HEK293 (cell line): ENCODE measurements around the gene ZNF302.

ENCODE experiments used
- CTCF ChIA-PET: fragments of 350-600 bp; formaldehyde crosslinking; extraction: SDS; loops from one replicate; lab custom pipeline; 2021; ENCODE audit warnings: antibody characterized with exemption; lab: Yijun Ruan, JAX
- POLR2A ChIA-PET: fragments of 300-600 bp; formaldehyde crosslinking; extraction: SDS; loops from one replicate; lab custom pipeline; 2020; ENCODE audit warnings: antibody characterized with exemption, inconsistent platforms; lab: Yijun Ruan, JAX
- H3K27ac ChIP-seq: fragments of 200-500 bp; sonication (Bioruptor generic); 2 replicates; pipeline ENCODE4 v1.5.1; 2014; ENCODE audit warnings: low read depth, low read length, control low read depth, inconsistent platforms; ENCODE audit errors: extremely low read depth
- H3K36me3 ChIP-seq, 2 experiments: fragments of 200-500 bp in 1 of 2; sonication (Bioruptor generic) in 1 of 2; 1 replicate in 1 of 2; 2 replicates in 1 of 2; pipeline ENCODE4 v1.5.1; 2014 to 2017; ENCODE audit warnings: inconsistent platforms in 2 of 2, low read length in 2 of 2; ENCODE audit not compliant: control insufficient read depth in 2 of 2, insufficient read depth in 1 of 2
- H3K4me1 ChIP-seq: fragments of 200-500 bp; sonication (Bioruptor generic); 2 replicates; pipeline ENCODE4 v1.5.1; 2014; ENCODE audit warnings: mild to moderate bottlenecking, low read length, inconsistent platforms; ENCODE audit not compliant: control insufficient read depth, insufficient read depth
- H3K4me3 ChIP-seq: 2 replicates; pipeline ENCODE4 v1.5.1; 2011; ENCODE audit warnings: low read depth, mild to moderate bottlenecking, control low read depth, low read length, moderate library complexity
- H3K9me3 ChIP-seq: fragments of 200-500 bp; sonication (Bioruptor generic); 2 replicates; pipeline ENCODE4 v1.5.1; 2014; ENCODE audit warnings: low read depth, low read length, inconsistent platforms; ENCODE audit not compliant: control insufficient read depth, insufficient read depth
- GLI2 ChIP-seq: fragments of 450-650 bp; formaldehyde crosslinking; IDR thresholded peaks from 2 replicates; pipeline ENCODE4; 2017; ENCODE audit warnings: missing biosample characterization, missing genetic modification characterization, low read depth, borderline replicate concordance
- HOXA7 ChIP-seq: sonication (generic); formaldehyde crosslinking; IDR thresholded peaks from 2 replicates; pipeline ENCODE4 v1.8.1; 2022; ENCODE audit warnings: missing genetic modification reagents, borderline replicate concordance
- INSM2 ChIP-seq: fragments of 450-650 bp; formaldehyde crosslinking; IDR thresholded peaks from 2 replicates; pipeline ENCODE4 v1.5.1; 2016; ENCODE audit warnings: missing biosample characterization, missing genetic modification characterization
- ZFHX2 ChIP-seq: fragments of 450-650 bp; formaldehyde crosslinking; conservative IDR thresholded peaks from 2 replicates; pipeline ENCODE4 v1.5.1; 2016; ENCODE audit warnings: missing biosample characterization, missing genetic modification characterization
- ZNF214 ChIP-seq: fragments of 450-650 bp; formaldehyde crosslinking; IDR thresholded peaks from 2 replicates; pipeline ENCODE4 v1.5.1; 2017; ENCODE audit warnings: missing biosample characterization, mild to moderate bottlenecking, missing genetic modification characterization, borderline replicate concordance
- ZNF391 ChIP-seq: fragments of 450-650 bp; formaldehyde crosslinking; IDR thresholded peaks from 2 replicates; pipeline ENCODE4 v1.5.1; 2016; ENCODE audit warnings: low read depth, missing biosample characterization, missing genetic modification characterization, borderline replicate concordance
- ZNF433 ChIP-seq: fragments of 450-650 bp; formaldehyde crosslinking; IDR thresholded peaks from 2 replicates; pipeline ENCODE4 v1.5.1; 2016; ENCODE audit warnings: missing biosample characterization, missing genetic modification characterization, low read depth
- ZNF549 ChIP-seq: fragments of 450-650 bp; IDR thresholded peaks from 2 replicates; pipeline ENCODE4 v1.5.1; 2018; ENCODE audit warnings: missing biosample characterization, missing genetic modification characterization, mild to moderate bottlenecking, inconsistent platforms, moderate library complexity
- ZNF629 ChIP-seq: fragments of 450-650 bp; formaldehyde crosslinking; IDR thresholded peaks from 2 replicates; pipeline ENCODE4 v1.5.1; 2017; ENCODE audit warnings: missing biosample characterization, missing genetic modification characterization
- ZNF777 ChIP-seq: fragments of 450-650 bp; formaldehyde crosslinking; IDR thresholded peaks from 2 replicates; pipeline ENCODE4 v1.5.1; 2017; ENCODE audit warnings: missing biosample characterization, missing genetic modification characterization, borderline replicate concordance
- TF ChIP-seq, protein P1 (sequence below): fragments of 450-650 bp; formaldehyde crosslinking; IDR thresholded peaks from 2 replicates; pipeline ENCODE4 v1.5.1; 2017; ENCODE audit warnings: missing biosample characterization, mild to moderate bottlenecking, missing genetic modification characterization, moderate library complexity
- TF ChIP-seq, protein P2 (sequence below): fragments of 450-650 bp; formaldehyde crosslinking; IDR thresholded peaks from 2 replicates; pipeline ENCODE4 v1.5.1; 2017; ENCODE audit warnings: missing biosample characterization, missing genetic modification characterization
- TF ChIP-seq, protein P3 (sequence below): fragments of 450-650 bp; formaldehyde crosslinking; IDR thresholded peaks from 2 replicates; pipeline ENCODE4 v1.5.1; 2016; ENCODE audit warnings: missing biosample characterization, missing genetic modification characterization
- TF ChIP-seq, protein P4 (sequence below): fragments of 450-650 bp; formaldehyde crosslinking; IDR thresholded peaks from 2 replicates; pipeline ENCODE4 v1.5.1; 2016; ENCODE audit warnings: missing biosample characterization, missing genetic modification characterization, borderline replicate concordance

Gene ZNF302

GRCh38 chr19:34666200-34666957 lies 11.1 kb upstream of the ZNF302 start (continued):
- TF ChIP-seq, protein P1, sequence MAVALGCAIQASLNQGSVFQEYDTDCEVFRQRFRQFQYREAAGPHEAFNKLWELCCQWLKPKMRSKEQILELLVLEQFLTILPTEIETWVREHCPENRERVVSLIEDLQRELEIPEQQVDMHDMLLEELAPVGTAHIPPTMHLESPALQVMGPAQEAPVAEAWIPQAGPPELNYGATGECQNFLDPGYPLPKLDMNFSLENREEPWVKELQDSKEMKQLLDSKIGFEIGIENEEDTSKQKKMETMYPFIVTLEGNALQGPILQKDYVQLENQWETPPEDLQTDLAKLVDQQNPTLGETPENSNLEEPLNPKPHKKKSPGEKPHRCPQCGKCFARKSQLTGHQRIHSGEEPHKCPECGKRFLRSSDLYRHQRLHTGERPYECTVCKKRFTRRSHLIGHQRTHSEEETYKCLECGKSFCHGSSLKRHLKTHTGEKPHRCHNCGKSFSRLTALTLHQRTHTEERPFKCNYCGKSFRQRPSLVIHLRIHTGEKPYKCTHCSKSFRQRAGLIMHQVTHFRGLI (tag by site-specific recombination) = no peak
- TF ChIP-seq ZNF391 = no peak
- TF ChIP-seq INSM2 (tag by site-specific recombination) = no peak
- TF ChIP-seq, protein P2, sequence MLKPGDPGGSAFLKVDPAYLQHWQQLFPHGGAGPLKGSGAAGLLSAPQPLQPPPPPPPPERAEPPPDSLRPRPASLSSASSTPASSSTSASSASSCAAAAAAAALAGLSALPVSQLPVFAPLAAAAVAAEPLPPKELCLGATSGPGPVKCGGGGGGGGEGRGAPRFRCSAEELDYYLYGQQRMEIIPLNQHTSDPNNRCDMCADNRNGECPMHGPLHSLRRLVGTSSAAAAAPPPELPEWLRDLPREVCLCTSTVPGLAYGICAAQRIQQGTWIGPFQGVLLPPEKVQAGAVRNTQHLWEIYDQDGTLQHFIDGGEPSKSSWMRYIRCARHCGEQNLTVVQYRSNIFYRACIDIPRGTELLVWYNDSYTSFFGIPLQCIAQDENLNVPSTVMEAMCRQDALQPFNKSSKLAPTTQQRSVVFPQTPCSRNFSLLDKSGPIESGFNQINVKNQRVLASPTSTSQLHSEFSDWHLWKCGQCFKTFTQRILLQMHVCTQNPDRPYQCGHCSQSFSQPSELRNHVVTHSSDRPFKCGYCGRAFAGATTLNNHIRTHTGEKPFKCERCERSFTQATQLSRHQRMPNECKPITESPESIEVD (tag by site-specific recombination) = no peak

GRCh38 chr19:34666958-34667265 lies 10.6 kb upstream of the ZNF302 start:
- peaks cover 2% of the 10 kb centered on the region; the same call in 1 of the 2 replicates for H3K9me3 ChIP-seq
- ChIA-PET CTCF (no interaction called here), POLR2A (interaction anchor here (0.7 kb wide), 1 partner anchor 77 kb away, joined by 13 read pairs; no protein-coding TSS in a partner anchor)

More at GRCh38 chr19:34666958-34667265, 10.6 kb upstream of the ZNF302 start:
- Histone ChIP-seq H3K27ac (no peak overlapping the region), H3K36me3 (peaks cover 0 to 2% of the 10 kb centered on the region in 2 experiments; a peak in 1 of 3 replicates), H3K4me3 (no peak overlapping the region), H3K4me1 (no peaks in the 10 kb centered on the region; the same call in 1 of the 2 replicates)
- no peak for TF ChIP-seq HOXA7 (CRISPR knock-in tag)
- TF ChIP-seq, protein P3, sequence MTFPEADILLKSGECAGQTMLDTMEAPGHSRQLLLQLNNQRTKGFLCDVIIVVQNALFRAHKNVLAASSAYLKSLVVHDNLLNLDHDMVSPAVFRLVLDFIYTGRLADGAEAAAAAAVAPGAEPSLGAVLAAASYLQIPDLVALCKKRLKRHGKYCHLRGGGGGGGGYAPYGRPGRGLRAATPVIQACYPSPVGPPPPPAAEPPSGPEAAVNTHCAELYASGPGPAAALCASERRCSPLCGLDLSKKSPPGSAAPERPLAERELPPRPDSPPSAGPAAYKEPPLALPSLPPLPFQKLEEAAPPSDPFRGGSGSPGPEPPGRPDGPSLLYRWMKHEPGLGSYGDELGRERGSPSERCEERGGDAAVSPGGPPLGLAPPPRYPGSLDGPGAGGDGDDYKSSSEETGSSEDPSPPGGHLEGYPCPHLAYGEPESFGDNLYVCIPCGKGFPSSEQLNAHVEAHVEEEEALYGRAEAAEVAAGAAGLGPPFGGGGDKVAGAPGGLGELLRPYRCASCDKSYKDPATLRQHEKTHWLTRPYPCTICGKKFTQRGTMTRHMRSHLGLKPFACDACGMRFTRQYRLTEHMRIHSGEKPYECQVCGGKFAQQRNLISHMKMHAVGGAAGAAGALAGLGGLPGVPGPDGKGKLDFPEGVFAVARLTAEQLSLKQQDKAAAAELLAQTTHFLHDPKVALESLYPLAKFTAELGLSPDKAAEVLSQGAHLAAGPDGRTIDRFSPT (tag by site-specific recombination) = no peak
- TF ChIP-seq, protein P4, sequence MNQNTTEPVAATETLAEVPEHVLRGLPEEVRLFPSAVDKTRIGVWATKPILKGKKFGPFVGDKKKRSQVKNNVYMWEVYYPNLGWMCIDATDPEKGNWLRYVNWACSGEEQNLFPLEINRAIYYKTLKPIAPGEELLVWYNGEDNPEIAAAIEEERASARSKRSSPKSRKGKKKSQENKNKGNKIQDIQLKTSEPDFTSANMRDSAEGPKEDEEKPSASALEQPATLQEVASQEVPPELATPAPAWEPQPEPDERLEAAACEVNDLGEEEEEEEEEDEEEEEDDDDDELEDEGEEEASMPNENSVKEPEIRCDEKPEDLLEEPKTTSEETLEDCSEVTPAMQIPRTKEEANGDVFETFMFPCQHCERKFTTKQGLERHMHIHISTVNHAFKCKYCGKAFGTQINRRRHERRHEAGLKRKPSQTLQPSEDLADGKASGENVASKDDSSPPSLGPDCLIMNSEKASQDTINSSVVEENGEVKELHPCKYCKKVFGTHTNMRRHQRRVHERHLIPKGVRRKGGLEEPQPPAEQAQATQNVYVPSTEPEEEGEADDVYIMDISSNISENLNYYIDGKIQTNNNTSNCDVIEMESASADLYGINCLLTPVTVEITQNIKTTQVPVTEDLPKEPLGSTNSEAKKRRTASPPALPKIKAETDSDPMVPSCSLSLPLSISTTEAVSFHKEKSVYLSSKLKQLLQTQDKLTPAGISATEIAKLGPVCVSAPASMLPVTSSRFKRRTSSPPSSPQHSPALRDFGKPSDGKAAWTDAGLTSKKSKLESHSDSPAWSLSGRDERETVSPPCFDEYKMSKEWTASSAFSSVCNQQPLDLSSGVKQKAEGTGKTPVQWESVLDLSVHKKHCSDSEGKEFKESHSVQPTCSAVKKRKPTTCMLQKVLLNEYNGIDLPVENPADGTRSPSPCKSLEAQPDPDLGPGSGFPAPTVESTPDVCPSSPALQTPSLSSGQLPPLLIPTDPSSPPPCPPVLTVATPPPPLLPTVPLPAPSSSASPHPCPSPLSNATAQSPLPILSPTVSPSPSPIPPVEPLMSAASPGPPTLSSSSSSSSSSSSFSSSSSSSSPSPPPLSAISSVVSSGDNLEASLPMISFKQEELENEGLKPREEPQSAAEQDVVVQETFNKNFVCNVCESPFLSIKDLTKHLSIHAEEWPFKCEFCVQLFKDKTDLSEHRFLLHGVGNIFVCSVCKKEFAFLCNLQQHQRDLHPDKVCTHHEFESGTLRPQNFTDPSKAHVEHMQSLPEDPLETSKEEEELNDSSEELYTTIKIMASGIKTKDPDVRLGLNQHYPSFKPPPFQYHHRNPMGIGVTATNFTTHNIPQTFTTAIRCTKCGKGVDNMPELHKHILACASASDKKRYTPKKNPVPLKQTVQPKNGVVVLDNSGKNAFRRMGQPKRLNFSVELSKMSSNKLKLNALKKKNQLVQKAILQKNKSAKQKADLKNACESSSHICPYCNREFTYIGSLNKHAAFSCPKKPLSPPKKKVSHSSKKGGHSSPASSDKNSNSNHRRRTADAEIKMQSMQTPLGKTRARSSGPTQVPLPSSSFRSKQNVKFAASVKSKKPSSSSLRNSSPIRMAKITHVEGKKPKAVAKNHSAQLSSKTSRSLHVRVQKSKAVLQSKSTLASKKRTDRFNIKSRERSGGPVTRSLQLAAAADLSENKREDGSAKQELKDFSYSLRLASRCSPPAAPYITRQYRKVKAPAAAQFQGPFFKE (tag by site-specific recombination) = no peak
- TF ChIP-seq ZNF214 (tag by site-specific recombination) = no peak
- TF ChIP-seq ZNF549 (tag by site-specific recombination) = no peak
- TF ChIP-seq GLI2 (tag by site-specific recombination) = no peak
- TF ChIP-seq ZNF433 (tag by site-specific recombination) = no peak
- no peak for TF ChIP-seq ZNF629 (tag by site-specific recombination)
- TF ChIP-seq ZFHX2 (tag by site-specific recombination) = no peak
- no peak for TF ChIP-seq ZNF777 (tag by site-specific recombination)
